Measurements from ENCODE around the gene CEACAM7. TPM values are rescaled to one million over a fixed set of nuclear protein-coding genes. Genes with fewer than 3 reads are reported as not detected.
"Not testable (repeated sequence)": the region's sequence is repeated elsewhere in the genome, so short reads cannot be mapped to it uniquely, and the experiment has no call there.

Gene CEACAM7
- total and polyA plus RNA-seq, 2 experiments from 2014 or later: not detected

DNA sequence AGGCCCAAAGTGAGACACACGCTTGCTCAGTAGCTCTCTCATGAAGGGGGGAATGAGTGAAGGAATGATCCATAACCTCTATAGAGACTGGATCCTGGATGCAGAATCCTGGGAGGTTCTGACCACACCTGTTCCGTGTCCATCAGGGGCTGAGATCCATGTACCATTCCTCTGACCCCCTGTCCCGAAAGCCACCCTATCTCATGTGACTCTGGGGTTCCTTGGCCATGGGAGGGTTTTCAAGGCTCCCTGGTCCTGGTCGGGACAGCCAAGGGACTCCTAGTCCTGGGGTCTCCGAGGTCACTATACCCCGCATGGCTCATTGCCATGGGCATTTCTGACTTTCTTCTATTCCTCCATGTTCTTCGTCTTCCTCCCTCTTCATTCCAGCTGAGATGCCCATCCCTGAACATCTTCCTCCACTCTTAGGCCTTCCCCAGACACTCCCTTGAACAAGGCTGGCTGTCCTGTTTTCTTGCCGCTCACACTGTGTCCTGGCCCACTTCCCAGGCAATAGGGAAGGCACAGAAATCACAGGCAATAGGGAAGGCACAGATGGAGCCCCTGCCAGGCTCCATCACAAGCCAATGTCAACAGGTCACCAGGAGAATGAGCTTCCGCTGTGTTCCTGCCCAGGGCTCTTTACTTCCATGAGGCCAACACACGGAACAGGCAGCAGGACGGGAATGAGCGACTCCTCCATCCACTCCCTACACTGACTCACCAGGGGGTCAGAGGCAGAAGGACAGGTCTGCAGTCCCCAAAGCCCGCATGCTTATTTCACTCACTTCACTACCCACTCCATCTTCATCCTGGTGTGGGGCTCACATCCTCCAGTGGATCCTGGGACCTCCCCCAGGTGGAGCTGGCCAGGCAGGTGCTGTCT, 23.5 kb upstream of the CEACAM7 start:
- in situ Hi-C loops (cut with MboI): no loop called here
- Histone ChIP-seq H3K9ac (no peak overlapping the region), H2AFZ (no peak overlapping the region), H3K27ac (no peak overlapping the region), H3K27me3 (replicated peaks; ENCODE audit: insufficient read depth) (peaks cover 5% of the 10 kb centered on the region; the same call in 1 of the 2 replicates), H3K79me2 (ENCODE audit: insufficient read depth) (no peaks in the 10 kb centered on the region), H3F3A (ENCODE audit: insufficient read depth) (no peaks in the 10 kb centered on the region), H3K4me2 (ENCODE audit: unreplicated experiment) (no peak overlapping the region), H4K20me1 (ENCODE audit: insufficient read depth) (no peaks in the 10 kb centered on the region), H3K4me3 (no peak overlapping the region), H3K9me3 (ENCODE audit: low read depth) (no peaks in the 10 kb centered on the region), H3K36me3 (ENCODE audit: low read depth) (no peaks in the 10 kb centered on the region), H3K9me2 (ENCODE audit: insufficient read depth) (no peaks in the 10 kb centered on the region), H3K4me1 (ENCODE audit: insufficient read depth) (no peaks in the 10 kb centered on the region)
- 28 to 33% methylated on average over 12 to 13 of the region's 13 CpGs for WGBS, 2 experiments (ENCODE audit: low coverage in 1 of 2, low lambda C conversion rate in 2 of 2, missing lambda C conversion rate in 2 of 2)
- TF ChIP-seq EZH2phosphoT487 (IDR thresholded peaks at IDR 0.05; ENCODE audit: insufficient read depth, low read depth) (no peak), EZH2 (IDR thresholded peaks at IDR 0.05; ENCODE audit: insufficient read depth, poor library complexity, severe bottlenecking) (no peak)
- DNase-seq: no peak

DNA sequence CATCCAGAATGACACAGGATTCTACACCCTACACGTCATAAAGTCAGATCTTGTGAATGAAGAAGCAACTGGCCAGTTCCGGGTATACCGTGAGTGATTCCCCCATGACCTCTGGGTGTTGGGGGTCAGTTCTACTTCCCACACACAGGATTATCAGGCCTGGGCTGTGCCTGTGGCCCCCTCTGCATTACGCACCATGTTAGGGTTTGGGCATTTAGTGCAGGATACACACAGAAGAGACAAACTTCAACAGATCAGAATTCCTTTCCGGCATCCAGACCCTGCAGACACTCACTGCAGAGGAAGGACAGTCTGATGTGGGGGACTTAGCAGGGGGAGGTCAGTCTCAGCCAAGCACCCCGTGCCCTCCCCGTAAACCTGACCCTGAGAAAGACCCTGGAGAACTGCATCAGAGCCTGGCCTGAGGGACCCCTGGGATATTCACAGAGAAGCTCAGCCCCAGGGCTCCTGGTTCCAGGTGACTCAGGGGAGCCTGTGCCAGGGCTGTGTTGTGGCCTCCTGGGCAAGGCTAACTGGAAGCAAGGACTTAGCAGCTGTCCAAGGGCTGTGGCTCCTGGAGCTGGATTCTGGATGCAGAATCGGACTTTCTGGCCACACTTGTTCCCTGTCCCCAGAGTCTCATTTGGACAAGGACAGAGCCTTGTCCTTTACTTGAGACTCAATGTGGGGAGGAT, 22.0 kb upstream of the CEACAM7 start:
- 55 to 60% methylated on average over 8 of the region's 8 CpGs for WGBS, 2 experiments (ENCODE audit: low coverage in 1 of 2, low lambda C conversion rate in 2 of 2, missing lambda C conversion rate in 2 of 2)
- Histone ChIP-seq H3K27me3 (replicated peaks; ENCODE audit: insufficient read depth) (peaks cover 5% of the 10 kb centered on the region; the same call in 1 of the 2 replicates), H3K4me3 (no peak overlapping the region), H4K20me1 (ENCODE audit: insufficient read depth) (no peaks in the 10 kb centered on the region), H3K9me3 (ENCODE audit: low read depth) (no peaks in the 10 kb centered on the region), H3F3A (ENCODE audit: insufficient read depth) (no peaks in the 10 kb centered on the region), H3K9me2 (ENCODE audit: insufficient read depth) (no peaks in the 10 kb centered on the region), H3K79me2 (ENCODE audit: insufficient read depth) (no peaks in the 10 kb centered on the region), H3K4me2 (ENCODE audit: unreplicated experiment) (no peak overlapping the region), H2AFZ (no peak overlapping the region), H3K36me3 (ENCODE audit: low read depth) (no peaks in the 10 kb centered on the region), H3K27ac (no peak overlapping the region), H3K4me1 (ENCODE audit: insufficient read depth) (no peaks in the 10 kb centered on the region), H3K9ac (no peak overlapping the region)
- no peak for DNase-seq
- in situ Hi-C loops (cut with MboI): no loop called here
- TF ChIP-seq EZH2 (IDR thresholded peaks at IDR 0.05; ENCODE audit: insufficient read depth, poor library complexity, severe bottlenecking) (no peak), EZH2phosphoT487 (IDR thresholded peaks at IDR 0.05; ENCODE audit: insufficient read depth, low read depth) (no peak)

GRCh38 chr19:41709516-41709915, 21.4 kb upstream of the CEACAM7 start:
- H3K36me3 ChIP-seq (ENCODE audit: low read depth); H4K20me1 ChIP-seq (ENCODE audit: insufficient read depth); DNase-seq; H3K9me3 ChIP-seq (ENCODE audit: low read depth); in situ Hi-C loops (cut with MboI); H3K27me3 ChIP-seq (replicated peaks; ENCODE audit: insufficient read depth); H3K79me2 ChIP-seq (ENCODE audit: insufficient read depth); H3K9ac ChIP-seq; H3K27ac ChIP-seq; H3K9me2 ChIP-seq (ENCODE audit: insufficient read depth); H3K4me1 ChIP-seq (ENCODE audit: insufficient read depth); H3K4me3 ChIP-seq; H3K4me2 ChIP-seq (ENCODE audit: unreplicated experiment); H3F3A ChIP-seq (ENCODE audit: insufficient read depth); H2AFZ ChIP-seq: not testable (repeated sequence)
- WGBS, 2 experiments (ENCODE audit: low coverage in 1 of 2, low lambda C conversion rate in 2 of 2, missing lambda C conversion rate in 2 of 2): 46 to 48% methylated on average over 8 of the region's 8 CpGs

GRCh38 chr19:41708481-41708880, 20.4 kb upstream of the CEACAM7 start, which contains the start of gene CEACAM5:
Gene CEACAM5, plus strand, starts transcription at chr19:41708626. Its CDS starts 106 bp downstream, at chr19:41708732.
- in situ Hi-C loops (cut with MboI): no loop called here
- DNase-seq: no peak
- H3K36me3 ChIP-seq (ENCODE audit: low read depth): no peaks in the 10 kb centered on the region
- H3K27ac ChIP-seq: no peak within 1 kb of the TSS
- H3K4me1 ChIP-seq (ENCODE audit: insufficient read depth): no peaks in the 10 kb centered on the region
- H2AFZ ChIP-seq: no peak within 1 kb of the TSS
- H4K20me1 ChIP-seq (ENCODE audit: insufficient read depth): no peaks in the 10 kb centered on the region
- no peak within 1 kb of the TSS for H3K4me3 ChIP-seq
- 13 to 14% methylated on average over 4 of the region's 4 CpGs for WGBS, 2 experiments (ENCODE audit: low coverage in 1 of 2, low lambda C conversion rate in 2 of 2, missing lambda C conversion rate in 2 of 2)
- H3K27me3 ChIP-seq (replicated peaks; ENCODE audit: insufficient read depth): peaks cover 2% of the 10 kb centered on the region; the same call in 1 of the 2 replicates
- H3K9me2 ChIP-seq (ENCODE audit: insufficient read depth): no peaks in the 10 kb centered on the region
- H3F3A ChIP-seq (ENCODE audit: insufficient read depth): no peaks in the 10 kb centered on the region
- no peak within 1 kb of the TSS for H3K4me2 ChIP-seq (ENCODE audit: unreplicated experiment)
- no peak for TF ChIP-seq EZH2phosphoT487 (IDR thresholded peaks at IDR 0.05; ENCODE audit: insufficient read depth, low read depth)
- no peak for TF ChIP-seq EZH2 (IDR thresholded peaks at IDR 0.05; ENCODE audit: insufficient read depth, poor library complexity, severe bottlenecking)
- no peaks in the 10 kb centered on the region for H3K9me3 ChIP-seq (ENCODE audit: low read depth)
- no peak within 1 kb of the TSS for H3K9ac ChIP-seq
- H3K79me2 ChIP-seq (ENCODE audit: insufficient read depth): no peaks in the 10 kb centered on the region

Data from GM23248 (cell line).